ENCODE results near the gene SUGCT. TPM values are rescaled to one million over a fixed set of nuclear protein-coding genes. Genes with fewer than 3 reads are reported as not detected.

The SUGCT gene
- total RNA-seq, 4 donors from 2014 or later: 7.8 to 15.0 (median 12.8) TPM

GRCh38 chr7:40721342-40721949 lies 586.6 kb downstream of the SUGCT start:
- H3K27ac ChIP-seq (replicated peaks in 1 of 4): no peak overlapping the region
- intact Hi-C loops (cut with DNase I): no loop called here
- no peaks in the 10 kb centered on the region for H3K36me3 ChIP-seq
- H3K4me1 ChIP-seq: peaks cover 0 to 7% (median 2%) of the 10 kb centered on the region in 4 donors
- no peak overlapping the region for H3K4me3 ChIP-seq
- H3K9me3 ChIP-seq: no peaks in the 10 kb centered on the region
- H3K27me3 ChIP-seq: no peaks in the 10 kb centered on the region
- DNase-seq (ENCODE audit: extremely low spot score): no peak
- TF ChIP-seq POLR2AphosphoS5 (IDR thresholded peaks at IDR 0.05): no peak
- no peak for TF ChIP-seq EP300 (IDR thresholded peaks at IDR 0.05)
- no peak for TF ChIP-seq POLR2A (IDR thresholded peaks at IDR 0.05; ENCODE audit: low read depth)
- TF ChIP-seq, protein P1, sequence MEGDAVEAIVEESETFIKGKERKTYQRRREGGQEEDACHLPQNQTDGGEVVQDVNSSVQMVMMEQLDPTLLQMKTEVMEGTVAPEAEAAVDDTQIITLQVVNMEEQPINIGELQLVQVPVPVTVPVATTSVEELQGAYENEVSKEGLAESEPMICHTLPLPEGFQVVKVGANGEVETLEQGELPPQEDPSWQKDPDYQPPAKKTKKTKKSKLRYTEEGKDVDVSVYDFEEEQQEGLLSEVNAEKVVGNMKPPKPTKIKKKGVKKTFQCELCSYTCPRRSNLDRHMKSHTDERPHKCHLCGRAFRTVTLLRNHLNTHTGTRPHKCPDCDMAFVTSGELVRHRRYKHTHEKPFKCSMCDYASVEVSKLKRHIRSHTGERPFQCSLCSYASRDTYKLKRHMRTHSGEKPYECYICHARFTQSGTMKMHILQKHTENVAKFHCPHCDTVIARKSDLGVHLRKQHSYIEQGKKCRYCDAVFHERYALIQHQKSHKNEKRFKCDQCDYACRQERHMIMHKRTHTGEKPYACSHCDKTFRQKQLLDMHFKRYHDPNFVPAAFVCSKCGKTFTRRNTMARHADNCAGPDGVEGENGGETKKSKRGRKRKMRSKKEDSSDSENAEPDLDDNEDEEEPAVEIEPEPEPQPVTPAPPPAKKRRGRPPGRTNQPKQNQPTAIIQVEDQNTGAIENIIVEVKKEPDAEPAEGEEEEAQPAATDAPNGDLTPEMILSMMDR (IDR thresholded peaks at IDR 0.05): no peak
- 86% methylated on average over 2 of the region's 2 CpGs for WGBS

DNA sequence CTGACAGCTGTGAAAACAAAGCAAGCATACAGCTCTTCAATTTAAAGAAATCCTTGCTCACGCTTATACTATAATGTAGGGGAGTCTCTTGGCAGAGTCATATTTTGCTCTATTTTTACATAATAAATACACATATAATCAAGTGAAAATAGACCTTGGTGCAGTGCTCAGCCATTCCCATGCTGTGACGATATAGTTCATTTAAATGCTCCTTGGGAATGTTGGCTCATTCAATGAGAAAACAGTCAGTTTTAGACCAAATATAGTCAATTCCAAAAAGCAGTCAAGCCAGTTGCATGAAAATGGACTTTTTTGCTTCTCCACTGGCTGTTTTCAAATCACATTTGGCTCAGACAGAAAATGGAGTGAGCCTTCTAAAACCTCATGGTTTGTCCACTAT lies 587.4 kb downstream of the SUGCT start:
- H3K4me3 ChIP-seq: no peak overlapping the region
- no peaks in the 10 kb centered on the region for H3K27me3 ChIP-seq
- H3K4me1 ChIP-seq: peaks cover 0 to 3% (median 0%) of the 10 kb centered on the region in 4 donors
- no peaks in the 10 kb centered on the region for H3K9me3 ChIP-seq
- H3K36me3 ChIP-seq: no peaks in the 10 kb centered on the region
- no peak for TF ChIP-seq POLR2A (IDR thresholded peaks at IDR 0.05; ENCODE audit: low read depth)
- TF ChIP-seq EP300 (IDR thresholded peaks at IDR 0.05): no peak
- TF ChIP-seq POLR2AphosphoS5 (IDR thresholded peaks at IDR 0.05): no peak
- TF ChIP-seq, protein P1 (IDR thresholded peaks at IDR 0.05): no peak
- 92% methylated on average over 2 of the region's 2 CpGs for WGBS
- DNase-seq (ENCODE audit: extremely low spot score): no peak
- intact Hi-C loops (cut with DNase I): no loop called here
- H3K27ac ChIP-seq (replicated peaks in 1 of 4): no peak overlapping the region

- intact Hi-C loops (cut with DNase I): no loop called here
- H3K9me3 ChIP-seq: no peaks in the 10 kb centered on the region
- H3K4me3 ChIP-seq: no peak overlapping the region
- WGBS: 88% methylated on average over 2 of the region's 2 CpGs
- no peaks in the 10 kb centered on the region for H3K4me1 ChIP-seq
- no peaks in the 10 kb centered on the region for H3K27me3 ChIP-seq
- DNase-seq (ENCODE audit: extremely low spot score): no peak
- TF ChIP-seq, protein P1 (IDR thresholded peaks at IDR 0.05): no peak
- TF ChIP-seq EP300 (IDR thresholded peaks at IDR 0.05): no peak
- no peak for TF ChIP-seq POLR2A (IDR thresholded peaks at IDR 0.05; ENCODE audit: low read depth)
- TF ChIP-seq POLR2AphosphoS5 (IDR thresholded peaks at IDR 0.05): no peak
- H3K36me3 ChIP-seq: no peaks in the 10 kb centered on the region
- no peak overlapping the region for H3K27ac ChIP-seq (replicated peaks in 1 of 4)
Measured at GRCh38 chr7:40723829-40724228, 589.0 kb downstream of the SUGCT start.

- H3K4me3 ChIP-seq: no peak overlapping the region
- H3K4me1 ChIP-seq: no peaks in the 10 kb centered on the region
- TF ChIP-seq EP300 (IDR thresholded peaks at IDR 0.05) (no peak), POLR2AphosphoS5 (IDR thresholded peaks at IDR 0.05) (no peak), POLR2A (IDR thresholded peaks at IDR 0.05; ENCODE audit: low read depth) (no peak)
- TF ChIP-seq, protein P1 (IDR thresholded peaks at IDR 0.05): no peak
- no peak for DNase-seq (ENCODE audit: extremely low spot score)
- intact Hi-C loops (cut with DNase I): no loop called here
- H3K9me3 ChIP-seq: no peaks in the 10 kb centered on the region
- 92% methylated on average over 9 of the region's 9 CpGs for WGBS
- no peak overlapping the region for H3K27ac ChIP-seq (replicated peaks in 1 of 4)
- H3K27me3 ChIP-seq: no peaks in the 10 kb centered on the region
- no peaks in the 10 kb centered on the region for H3K36me3 ChIP-seq
Measured at GRCh38 chr7:40726559-40726958, 591.8 kb downstream of the SUGCT start.

DNA sequence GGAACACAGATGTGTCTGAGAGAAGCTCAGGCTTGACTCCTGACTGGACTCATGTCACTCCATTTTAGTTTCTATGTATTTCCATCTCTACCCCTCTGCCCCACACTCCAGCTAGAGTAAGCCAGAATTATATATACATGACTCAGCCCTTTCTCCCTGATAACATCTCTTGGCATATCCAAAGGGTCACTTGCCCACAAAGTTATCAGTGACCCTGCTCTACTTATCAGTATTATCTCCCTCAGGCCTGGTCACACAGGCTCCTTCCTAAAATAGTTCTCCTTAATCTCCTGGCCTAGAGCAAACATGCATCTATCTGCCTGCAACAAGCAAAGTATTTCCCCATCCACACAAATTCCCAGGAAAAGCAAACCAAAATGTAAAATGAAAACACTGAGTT lies 598.3 kb downstream of the SUGCT start:
- H3K4me3 ChIP-seq: no peak overlapping the region
- no peak overlapping the region for H3K27ac ChIP-seq (replicated peaks in 1 of 4)
- intact Hi-C loops (cut with DNase I): no loop called here
- H3K9me3 ChIP-seq: no peaks in the 10 kb centered on the region
- H3K36me3 ChIP-seq: no peaks in the 10 kb centered on the region
- TF ChIP-seq POLR2A (IDR thresholded peaks at IDR 0.05; ENCODE audit: low read depth) (no peak), POLR2AphosphoS5 (IDR thresholded peaks at IDR 0.05) (no peak), EP300 (IDR thresholded peaks at IDR 0.05) (no peak)
- TF ChIP-seq, protein P1 (IDR thresholded peaks at IDR 0.05): no peak
- H3K27me3 ChIP-seq: no peaks in the 10 kb centered on the region
- H3K4me1 ChIP-seq: peaks cover 0 to 5% (median 0%) of the 10 kb centered on the region in 4 donors
- DNase-seq (ENCODE audit: extremely low spot score): no peak

All from esophagus muscularis mucosa (tissue), 4 donors.